Neural cell (in vitro differentiated cells): ENCODE results near the gene TSSK6. TPM values are rescaled to one million over a fixed set of nuclear protein-coding genes. Genes with fewer than 3 reads are reported as not detected.

Experiments
- H2AFZ ChIP-seq: fragments of 200-600, 300-800 bp; sonication (generic), shearing (Covaris generic); 2 replicates; pipeline ENCODE4 v1.6.0; 2014; ENCODE audit warnings: low read depth, mild to moderate bottlenecking, antibody characterized with exemption, low read length, moderate library complexity
- H3F3A ChIP-seq: fragments of 200-600 bp; shearing (Covaris generic); 2 replicates; pipeline ENCODE4 v1.6.1; 2016; ENCODE audit warnings: mild to moderate bottlenecking, moderate library complexity, mixed read lengths, antibody characterized with exemption, low read length; ENCODE audit not compliant: insufficient read depth, poor library complexity, severe bottlenecking
- H3K27ac ChIP-seq: fragments of 200-600, 300-800 bp; sonication (generic), shearing (Covaris generic); 2 replicates; pipeline ENCODE4 v1.5.1; 2014; ENCODE audit warnings: mild to moderate bottlenecking, low read length, moderate library complexity
- H3K27me3 ChIP-seq: fragments of 300-800, 200-600 bp; sonication (generic), shearing (Covaris generic); 2 replicates; pipeline ENCODE4 v1.6.0; 2014; ENCODE audit warnings: mild to moderate bottlenecking, low read depth, low read length, moderate library complexity; ENCODE audit not compliant: insufficient read depth
- H3K36me3 ChIP-seq: fragments of 300-800, 200-600 bp; sonication (generic), shearing (Covaris generic); 2 replicates; pipeline ENCODE4 v1.5.1; 2014; ENCODE audit warnings: mild to moderate bottlenecking, antibody characterized with exemption, low read length, moderate library complexity; ENCODE audit not compliant: insufficient read depth
- H3K4me2 ChIP-seq: fragments of 300-800, 200-600 bp; sonication (generic), shearing (Covaris generic); 2 replicates; pipeline ENCODE4 v1.6.0; 2014; ENCODE audit warnings: mild to moderate bottlenecking, low read length
- H3K4me3 ChIP-seq: fragments of 300-800, 200-600 bp; sonication (generic), shearing (Covaris generic); 2 replicates; pipeline ENCODE4 v1.5.1; 2014; ENCODE audit warnings: mild to moderate bottlenecking, low read length, moderate library complexity
- H3K79me2 ChIP-seq: fragments of 200-600 bp; shearing (Covaris generic); replicated peaks from 2 replicates; pipeline ENCODE4 v1.6.0; 2014; ENCODE audit warnings: mild to moderate bottlenecking, low read length, moderate library complexity; ENCODE audit not compliant: insufficient read depth
- H3K9ac ChIP-seq: fragments of 300-800, 200-600 bp; sonication (generic), shearing (Covaris generic); 2 replicates; pipeline ENCODE4 v1.6.1; 2016; ENCODE audit warnings: mild to moderate bottlenecking, low read length, mixed read lengths
- H3K9me2 ChIP-seq: fragments of 200-600 bp; shearing (Covaris generic); 2 replicates; pipeline ENCODE4 v1.6.1; 2016; ENCODE audit warnings: mild to moderate bottlenecking, low read length, mixed read lengths; ENCODE audit not compliant: insufficient read depth
- H3K9me3 ChIP-seq: fragments of 200-600, 300-800 bp; sonication (generic), shearing (Covaris generic); 2 replicates; pipeline ENCODE4 v1.6.1; 2016; ENCODE audit warnings: mild to moderate bottlenecking, mixed run types, low read length, moderate library complexity, mixed read lengths
- H4K20me1 ChIP-seq: fragments of 200-600 bp; shearing (Covaris generic); 2 replicates; pipeline ENCODE4 v1.6.1; 2016; ENCODE audit warnings: mild to moderate bottlenecking, mixed run types; ENCODE audit not compliant: insufficient read depth
- CTCF ChIP-seq: fragments of 450-650 bp; IDR thresholded peaks from 2 replicates; pipeline ENCODE4 v1.5.1; 2014; ENCODE audit warnings: antibody characterized with exemption, mild to moderate bottlenecking, moderate library complexity; ENCODE audit not compliant: poor library complexity, severe bottlenecking
- EP300 ChIP-seq: fragments of 450-650 bp; conservative IDR thresholded peaks from 2 replicates; pipeline ENCODE4 v1.6.1; 2014; ENCODE audit warnings: antibody characterized with exemption, mild to moderate bottlenecking, moderate library complexity; ENCODE audit not compliant: poor library complexity, severe bottlenecking
- EZH2 ChIP-seq: fragments of 200-600, 300-800 bp; shearing (Covaris generic), sonication (generic); IDR thresholded peaks from 2 replicates; pipeline ENCODE4 v1.6.1; 2014; ENCODE audit warnings: antibody characterized with exemption, low read length, borderline replicate concordance, mild to moderate bottlenecking; ENCODE audit not compliant: insufficient read depth, poor library complexity, severe bottlenecking
- MXI1 ChIP-seq: fragments of 450-650 bp; conservative IDR thresholded peaks from 2 replicates; pipeline ENCODE4 v1.6.1; 2014; ENCODE audit warnings: antibody characterized with exemption, mild to moderate bottlenecking; ENCODE audit not compliant: poor library complexity, severe bottlenecking
- POLR2AphosphoS5 ChIP-seq: IDR thresholded peaks from 2 replicates; pipeline ENCODE4 v1.6.1; 2012
- RAD21 ChIP-seq: fragments of 450-650 bp; conservative IDR thresholded peaks from 2 replicates; pipeline ENCODE4 v1.6.1; 2014; ENCODE audit warnings: antibody characterized with exemption, mild to moderate bottlenecking, moderate library complexity
- REST ChIP-seq: IDR thresholded peaks from 2 replicates; pipeline ENCODE4 v1.6.1; 2012; ENCODE audit warnings: borderline replicate concordance
- SMC3 ChIP-seq: fragments of 450-650 bp; conservative IDR thresholded peaks from 2 replicates; pipeline ENCODE4 v1.6.1; 2014; ENCODE audit warnings: antibody characterized with exemption, mild to moderate bottlenecking, moderate library complexity; ENCODE audit not compliant: poor library complexity
- TAF1 ChIP-seq: IDR thresholded peaks from 2 replicates; pipeline ENCODE4 v1.6.1; 2012; ENCODE audit warnings: low read depth
- polyA plus RNA-seq: library from polyadenylated mRNA; depleted of rRNA; stranded (reverse); fragments of >200 nt; gene quantifications from 2 replicates; pipeline ENCODE4 v1.2.3, GENCODE V29; 2014

Gene TSSK6
- polyA plus RNA-seq, 1 donor from 2014 or later: 5.3 TPM

GRCh38 chr19:19504754-19505668, 10.3 kb downstream of the TSSK6 start:
- no peak overlapping the region for H2AFZ ChIP-seq
- TF ChIP-seq RAD21 (no peak), POLR2AphosphoS5 (no peak), SMC3 (no peak), REST (no peak), EZH2 (no peak), TAF1 (no peak), MXI1 (no peak), EP300 (no peak), CTCF (no peak)
- no peak overlapping the region for H3K4me2 ChIP-seq
- H3K9ac ChIP-seq: no peak overlapping the region
- no peaks in the 10 kb centered on the region for H3K9me2 ChIP-seq
- H4K20me1 ChIP-seq: no peaks in the 10 kb centered on the region
- no peak overlapping the region for H3K27ac ChIP-seq
- H3K27me3 ChIP-seq: no peaks in the 10 kb centered on the region
- H3K4me3 ChIP-seq: no peak overlapping the region
- no peaks in the 10 kb centered on the region for H3K79me2 ChIP-seq
- H3K9me3 ChIP-seq: no peaks in the 10 kb centered on the region
- peaks cover 5% of the 10 kb centered on the region for H3K36me3 ChIP-seq
- no peaks in the 10 kb centered on the region for H3F3A ChIP-seq

- TF ChIP-seq RAD21 (no peak), MXI1 (no peak), EZH2 (no peak), TAF1 (no peak), POLR2AphosphoS5 (no peak), CTCF (no peak), REST (no peak), SMC3 (no peak), EP300 (no peak)
- no peak overlapping the region for H2AFZ ChIP-seq
- H3K9me2 ChIP-seq: no peaks in the 10 kb centered on the region
- no peak overlapping the region for H3K4me3 ChIP-seq
- no peaks in the 10 kb centered on the region for H4K20me1 ChIP-seq
- no peaks in the 10 kb centered on the region for H3K9me3 ChIP-seq
- no peaks in the 10 kb centered on the region for H3K79me2 ChIP-seq
- H3K4me2 ChIP-seq: no peak overlapping the region
- H3K27me3 ChIP-seq: no peaks in the 10 kb centered on the region
- no peaks in the 10 kb centered on the region for H3F3A ChIP-seq
- H3K27ac ChIP-seq: no peak overlapping the region
- no peak overlapping the region for H3K9ac ChIP-seq
- peaks cover 5% of the 10 kb centered on the region for H3K36me3 ChIP-seq
Observed at GRCh38 chr19:19502808-19503602, 12.3 kb downstream of the TSSK6 start.
